Renal cortex interstitium (tissue), 11 donors: ENCODE results near the gene VEGFA. TPM values are rescaled to one million over a fixed set of nuclear protein-coding genes. Genes with fewer than 3 reads are reported as not detected.

Experiments
- DNase-seq, 11 donors: peaks; one replicate each; pipeline ENCODE4 v3.0.0-alpha.2; 2013; ENCODE audit warnings: low read depth in 9 of 11, low spot score in 4 of 11; ENCODE audit errors: extremely low read depth in 1 of 11
- polyA plus RNA-seq, 3 donors: library from polyadenylated mRNA; unstranded; fragments of 120-200 nt; gene quantifications; one replicate each; pipeline ENCODE4 v1.2.1, GENCODE V29; 2013; ENCODE audit not compliant: insufficient read length in 3 of 3

VEGFA gene
- polyA plus RNA-seq, 3 donors: 293 to 424 (median 310) TPM

DNA sequence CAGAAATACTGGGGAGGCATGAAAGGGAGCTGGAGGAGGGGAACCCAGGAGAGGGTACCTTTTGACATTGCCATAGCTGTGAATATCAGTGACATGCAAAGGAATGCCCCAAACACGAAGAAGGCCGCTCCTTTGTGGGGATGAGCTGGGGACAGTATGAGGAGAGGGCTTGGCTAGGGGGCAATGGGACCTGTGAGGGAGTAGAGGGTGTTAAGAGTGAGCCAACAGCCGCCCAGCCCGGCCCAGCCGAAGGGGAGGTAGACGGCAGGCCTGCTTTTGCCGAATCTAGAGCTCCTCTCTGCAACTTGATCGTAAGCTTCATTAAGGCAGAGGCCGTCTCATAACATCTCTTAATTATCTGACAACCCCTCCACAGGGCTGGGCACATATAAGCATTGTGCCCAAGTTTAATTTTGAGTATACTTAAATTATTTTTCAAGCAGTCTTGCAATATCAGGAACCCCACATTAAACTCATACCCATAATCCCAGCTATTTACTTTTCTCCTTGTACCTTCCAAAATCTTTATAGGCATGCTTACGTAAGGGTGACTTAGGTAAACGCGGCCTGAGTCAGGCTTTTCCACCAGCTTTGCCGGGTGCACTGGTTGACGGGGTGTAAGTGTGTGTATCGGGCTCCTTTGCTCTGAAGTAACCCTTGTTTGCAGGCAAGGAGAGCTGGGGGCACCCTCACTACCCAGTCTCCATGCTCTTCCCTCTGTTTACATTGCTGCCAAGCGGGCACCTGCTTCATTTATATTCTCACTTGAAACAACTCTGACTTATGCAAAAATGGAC is 24.9 kb upstream of the VEGFA start:
- no peak for DNase-seq

DNA sequence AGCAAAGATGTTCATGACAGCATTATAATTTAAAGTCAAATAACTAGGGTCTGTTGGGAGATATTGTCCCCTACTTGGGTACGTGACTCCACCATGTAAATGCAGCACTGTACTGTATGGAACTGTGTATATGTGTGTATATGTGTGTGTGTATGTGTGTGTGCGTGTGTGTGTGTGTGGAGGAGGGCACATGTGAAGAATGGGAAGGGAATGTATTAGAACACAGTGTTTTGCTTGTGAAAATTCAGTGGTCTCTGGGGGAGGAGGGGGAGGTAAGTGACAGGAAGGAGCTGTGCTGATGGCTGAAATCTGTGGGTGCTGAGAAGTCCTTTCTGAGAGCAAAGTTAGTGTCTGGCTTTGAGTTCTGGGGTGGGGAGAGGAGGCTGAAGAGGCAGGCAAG is 23.9 kb upstream of the VEGFA start:
- no peak for DNase-seq

DNA sequence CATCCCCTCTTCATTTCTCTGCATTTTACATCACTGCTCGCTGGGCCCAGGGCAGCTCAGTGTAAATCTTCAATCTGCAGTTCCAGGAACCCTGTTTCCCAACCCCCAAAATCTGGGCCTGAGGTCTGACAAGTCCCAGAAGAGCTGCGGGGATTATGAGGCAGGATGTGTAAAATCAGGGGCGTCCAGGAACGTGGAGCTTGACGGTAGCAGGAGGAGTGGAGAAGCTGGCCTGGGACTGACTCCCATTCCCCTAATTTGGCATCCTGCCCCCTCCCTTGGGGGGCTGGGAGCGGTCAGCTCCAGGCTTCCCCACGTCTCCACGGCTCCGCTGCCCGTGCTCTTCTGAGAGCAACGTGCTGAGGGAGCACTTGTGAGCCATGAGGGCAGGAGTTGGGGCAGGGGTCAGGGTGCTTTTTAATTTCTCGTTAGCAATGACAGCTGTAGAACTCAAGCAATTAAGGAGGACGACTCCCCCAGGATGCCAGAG is 23.4 kb upstream of the VEGFA start:
- DNase-seq: peak in 3 of 11 donors; percentile 49 to 79 (median 56)

DNA sequence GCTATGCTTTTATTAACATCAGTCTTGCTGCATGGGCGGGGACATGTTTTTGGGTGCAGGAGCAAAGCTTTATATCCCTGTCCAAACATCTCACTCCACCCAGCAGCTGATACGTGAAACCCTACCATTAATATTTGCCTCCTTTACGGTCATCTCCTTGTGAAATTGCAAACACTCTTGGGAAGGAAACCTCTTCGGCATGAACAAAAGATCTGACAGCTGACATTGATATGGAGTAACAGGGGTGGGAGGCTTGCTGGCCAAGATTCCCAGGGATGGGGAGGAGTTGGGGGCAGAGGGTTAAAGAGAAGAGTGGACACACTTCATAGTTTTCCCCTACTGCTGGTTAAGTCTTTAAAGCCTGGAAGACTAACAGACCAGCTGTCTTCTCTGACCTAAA is 22.2 kb upstream of the VEGFA start:
- DNase-seq: no peak

DNA sequence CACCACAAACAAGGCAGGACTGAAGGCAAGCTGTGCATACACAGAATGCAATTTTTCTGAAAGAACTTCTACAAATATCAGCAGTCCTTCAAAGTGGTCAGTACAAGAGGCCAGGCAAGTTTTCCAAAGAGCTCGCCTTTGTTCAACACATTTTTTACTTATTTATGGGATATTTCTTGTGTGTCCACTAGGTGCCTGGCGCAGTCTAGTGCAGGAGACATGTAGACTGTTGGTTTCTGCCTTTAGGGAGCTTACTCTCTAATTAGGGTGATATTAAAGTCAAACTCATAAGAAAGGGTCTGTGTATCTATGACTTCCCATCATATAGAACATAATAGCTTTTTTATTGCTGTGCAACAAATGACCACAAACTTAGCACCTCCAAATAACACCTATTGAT is 21.2 kb upstream of the VEGFA start:
- no peak for DNase-seq

DNA sequence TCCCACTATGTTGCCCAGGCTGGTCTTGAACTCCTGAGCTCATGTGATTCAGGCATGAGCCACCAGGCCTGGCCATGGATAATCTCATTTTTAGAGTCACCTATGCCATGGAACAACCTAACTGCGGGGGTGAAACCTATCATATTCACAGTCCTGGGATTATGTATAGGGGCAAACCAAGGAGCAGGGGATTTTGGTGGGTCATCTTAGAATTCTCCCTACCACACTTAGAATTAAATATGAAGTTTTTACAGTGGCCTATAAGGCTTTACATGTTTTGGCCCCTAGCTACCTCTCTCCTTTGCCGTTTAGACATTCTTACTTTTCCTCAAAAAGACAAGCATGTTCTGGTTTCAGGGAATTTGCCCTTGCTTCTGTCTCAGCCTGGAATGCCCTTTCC is 20.6 kb upstream of the VEGFA start:
- DNase-seq: no peak

DNA sequence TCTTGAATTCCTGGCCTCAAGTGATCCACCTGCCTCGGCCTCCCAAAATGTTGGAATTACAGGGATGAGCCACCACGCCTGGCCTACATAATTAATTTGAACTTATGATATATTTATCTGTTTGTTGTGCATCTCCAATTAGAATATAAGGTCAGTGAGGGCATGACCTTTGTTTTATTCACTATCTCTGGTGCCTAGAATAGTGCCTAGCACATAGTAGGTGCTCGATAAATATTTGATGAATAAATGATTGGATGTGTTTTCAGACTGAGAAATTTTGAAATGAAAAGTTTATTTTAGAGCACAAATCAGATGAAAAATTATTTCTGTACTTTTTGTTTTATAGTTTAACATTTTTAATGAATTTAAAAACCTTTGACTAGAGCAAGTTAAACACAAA is 19.4 kb upstream of the VEGFA start:
- DNase-seq: no peak

DNA sequence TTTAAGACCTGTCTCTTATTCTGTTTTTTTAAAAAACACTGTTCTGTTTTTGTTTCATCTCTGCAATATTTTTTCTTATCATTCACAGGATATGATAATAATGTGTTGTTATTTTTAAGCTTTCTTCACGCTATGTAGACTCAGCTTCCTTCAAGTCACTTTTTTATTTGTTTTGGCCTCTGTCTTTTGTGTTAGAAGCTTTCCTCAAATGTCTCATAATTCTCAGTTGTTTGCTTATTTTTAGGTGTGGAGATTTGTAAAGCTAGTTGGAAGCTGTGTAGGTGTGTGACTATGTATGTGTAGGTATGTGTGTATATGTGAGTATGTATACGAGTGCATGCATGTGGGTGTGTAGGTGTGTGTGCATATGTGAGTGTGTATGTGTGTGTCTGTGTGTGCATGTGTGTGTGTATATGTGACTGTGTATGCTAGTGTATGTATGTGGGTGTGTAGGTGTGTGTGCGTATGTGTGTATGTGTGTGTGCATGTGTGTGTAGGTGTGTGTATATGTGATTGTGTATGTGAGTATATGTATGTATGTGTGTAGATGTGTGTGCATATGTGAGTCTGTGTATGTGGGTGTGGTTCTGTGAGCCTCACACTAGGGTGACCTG is 16.3 kb upstream of the VEGFA start:
- DNase-seq: no peak

DNA sequence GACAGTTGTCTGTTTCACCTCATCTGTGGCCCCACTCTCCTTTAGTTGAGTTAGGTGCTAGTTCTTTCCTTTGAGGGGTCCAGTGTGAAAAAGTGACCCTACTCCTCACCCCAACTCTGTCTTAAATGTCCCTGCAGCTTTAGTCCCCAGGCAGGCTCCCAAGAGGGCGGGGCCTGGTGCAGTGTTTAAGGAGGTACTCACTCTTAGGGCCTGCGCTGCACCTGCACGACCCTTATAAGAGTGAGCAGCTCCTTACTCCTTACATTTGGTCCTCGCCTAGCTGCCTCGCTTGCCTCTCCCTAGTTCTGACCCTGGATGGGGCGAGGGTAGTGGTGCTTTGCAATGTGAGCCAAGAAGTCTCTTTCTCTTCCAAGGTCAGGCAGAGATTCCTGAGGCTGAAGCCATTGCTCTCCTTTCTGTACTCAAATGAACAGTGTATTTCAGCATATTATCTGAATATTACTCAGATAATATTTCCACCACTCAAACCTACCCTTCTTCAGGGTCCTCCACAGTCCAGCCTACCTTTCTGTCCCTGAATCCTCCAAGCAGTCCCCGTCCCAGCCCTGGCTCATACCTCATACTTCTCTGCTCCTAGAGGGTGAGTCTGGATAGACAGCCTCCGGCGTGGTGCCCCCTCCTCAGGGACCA is 11.9 kb upstream of the VEGFA start:
- DNase-seq: no peak

DNA sequence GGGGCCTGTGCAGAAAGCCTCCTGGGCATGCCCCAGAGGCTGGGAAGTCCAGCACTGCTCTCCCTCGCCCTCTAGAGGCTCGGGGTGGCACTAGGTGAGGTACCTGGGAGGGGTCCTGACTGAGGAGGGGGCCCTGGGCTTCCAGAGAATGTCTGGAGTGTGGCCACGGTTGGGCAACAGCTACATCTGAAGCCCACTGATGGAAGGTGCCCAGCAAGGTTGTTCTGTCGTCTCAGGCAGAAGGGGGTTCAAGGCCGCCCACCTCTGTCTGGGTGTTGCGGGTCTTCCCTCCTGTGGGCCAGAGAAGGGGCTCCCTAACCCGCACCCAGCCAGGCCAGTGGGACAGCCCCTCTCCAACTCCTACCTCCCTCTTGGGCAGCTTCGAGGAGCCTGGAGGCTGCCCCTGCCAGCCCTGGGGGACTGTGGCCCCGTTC is 11.4 kb upstream of the VEGFA start:
- no peak for DNase-seq

DNA sequence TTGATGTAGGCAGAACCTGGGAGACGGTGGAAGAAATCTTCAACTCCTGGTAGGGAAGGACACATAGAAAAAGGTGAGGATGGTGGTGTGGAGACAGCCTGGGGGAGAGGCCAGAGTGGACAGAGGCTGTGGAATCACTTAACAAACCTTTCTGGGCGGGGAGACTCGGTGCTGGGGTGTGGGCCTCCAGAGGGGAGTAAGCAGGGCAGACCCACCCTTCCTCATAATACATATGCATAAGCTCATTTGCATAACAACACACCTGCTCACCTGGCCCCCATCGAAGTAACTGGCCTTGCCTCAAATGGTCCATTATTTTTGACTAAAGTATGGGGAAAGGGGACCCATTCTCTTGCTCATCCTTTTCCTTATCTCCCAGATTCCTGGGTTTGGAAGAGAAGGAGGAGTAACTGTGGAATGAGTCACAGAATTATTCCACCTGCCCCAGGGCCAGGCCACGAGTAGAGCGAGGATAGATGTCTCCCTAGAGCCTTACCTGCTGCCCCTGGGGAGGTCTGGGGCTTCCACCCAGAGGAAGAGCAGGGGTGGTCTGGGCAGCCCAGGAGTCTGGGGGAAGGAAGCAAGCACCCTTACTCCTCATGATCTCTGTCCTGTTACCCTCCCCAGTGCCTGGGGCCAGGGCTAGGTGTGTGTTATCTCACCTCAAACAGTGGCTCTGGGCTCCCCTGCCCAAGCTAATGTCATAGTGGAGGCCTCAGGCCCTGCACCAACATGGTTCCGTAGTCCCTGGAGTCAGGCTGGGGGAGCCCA is 10.7 kb upstream of the VEGFA start:
- no peak for DNase-seq

DNA sequence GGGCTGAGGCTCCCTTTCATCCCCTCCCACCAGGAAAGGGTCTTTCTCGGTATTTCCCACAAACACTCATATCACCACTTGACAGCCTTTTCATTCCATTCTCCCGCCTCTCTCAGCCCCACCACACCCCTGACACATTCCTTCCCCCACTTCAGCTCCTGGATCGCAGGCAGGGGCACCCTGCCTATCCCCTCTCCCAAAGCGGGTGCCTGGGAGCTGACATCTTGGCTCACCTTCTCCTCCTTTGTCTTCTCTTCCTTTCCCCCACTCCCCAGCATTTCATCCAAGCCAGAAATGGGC is 10.2 kb upstream of the VEGFA start:
- no peak for DNase-seq

DNA sequence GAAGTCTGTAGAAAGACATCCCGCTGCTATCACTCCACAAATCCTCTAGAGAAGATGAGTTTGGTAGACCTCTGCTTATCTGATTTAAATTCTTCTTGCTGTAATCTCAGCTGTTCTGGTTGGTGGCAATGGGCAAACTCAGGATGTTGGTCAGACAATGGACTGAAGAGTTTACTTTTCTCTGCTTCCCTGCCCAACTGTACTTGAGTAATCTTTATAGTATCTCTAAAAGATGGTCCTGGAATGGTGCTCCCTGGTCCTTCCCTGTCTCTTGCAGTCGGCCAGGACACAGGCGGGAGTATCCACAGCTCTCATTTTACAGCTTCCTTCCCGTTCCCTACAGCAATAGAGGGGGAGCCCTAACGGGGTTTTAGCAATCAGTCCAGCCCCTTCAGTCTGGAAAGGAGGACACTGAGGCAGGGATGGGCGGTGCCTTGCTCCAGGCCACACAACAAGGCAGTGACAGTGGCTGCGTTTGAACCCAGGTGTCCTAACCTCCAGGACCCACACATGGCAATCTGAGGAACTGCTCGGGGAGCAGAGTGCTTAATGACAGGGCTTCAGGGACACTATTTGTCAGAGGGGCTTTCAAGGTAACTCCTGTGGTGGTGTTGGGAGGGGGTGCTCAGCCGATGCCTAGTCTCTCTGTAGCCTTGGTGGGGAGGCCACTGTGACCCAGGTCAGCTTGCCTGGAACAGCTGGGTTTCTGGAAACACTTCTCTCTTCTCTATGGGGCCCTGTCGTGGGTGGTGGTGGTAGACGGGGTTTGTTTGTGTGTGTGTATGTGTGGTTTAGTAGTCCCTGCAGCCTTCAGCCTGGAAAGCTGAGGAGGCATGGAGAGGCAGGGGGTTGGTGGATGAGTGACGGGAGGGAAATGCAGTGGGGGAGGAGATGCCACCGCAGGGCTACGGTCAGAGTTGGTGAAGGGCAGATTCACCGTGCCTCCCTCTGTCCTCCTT is 9.5 kb upstream of the VEGFA start:
- DNase-seq: no peak

DNA sequence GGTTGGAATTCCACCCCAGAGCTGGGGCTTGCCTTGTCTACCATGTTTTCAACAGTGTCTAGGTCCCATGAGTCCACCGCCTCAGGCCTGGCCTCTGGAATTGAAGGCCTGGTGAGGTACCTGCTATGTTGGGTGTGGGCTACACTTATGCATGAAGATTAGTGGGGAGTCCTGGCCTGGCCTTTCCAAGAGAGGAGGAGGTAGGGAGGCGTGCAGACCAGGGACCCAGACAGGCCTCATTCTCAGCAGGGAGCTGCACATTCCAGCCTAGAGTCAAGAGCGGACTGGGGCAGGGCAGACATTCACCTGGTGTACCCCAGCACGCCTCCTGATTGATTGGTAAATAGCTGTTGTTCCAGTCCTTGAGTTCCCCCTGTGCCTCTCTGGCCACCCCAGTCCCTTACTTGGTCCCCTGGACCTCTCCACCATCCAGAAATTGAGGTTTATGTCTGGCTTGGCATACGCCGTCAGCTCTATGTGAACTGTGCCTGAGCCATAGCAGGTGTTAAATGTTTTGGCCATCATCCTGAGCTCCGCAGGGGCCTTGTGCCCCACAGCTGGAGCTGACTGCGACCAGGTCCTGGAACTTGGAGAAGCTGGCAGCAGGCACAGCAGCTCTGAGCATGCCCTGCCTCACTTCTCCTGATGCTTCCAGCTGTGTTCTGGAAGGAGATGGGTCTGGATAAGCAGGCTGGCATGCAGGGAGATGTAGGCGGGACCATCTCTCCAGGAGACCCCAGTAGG is 8.2 kb upstream of the VEGFA start:
- DNase-seq: no peak

DNA sequence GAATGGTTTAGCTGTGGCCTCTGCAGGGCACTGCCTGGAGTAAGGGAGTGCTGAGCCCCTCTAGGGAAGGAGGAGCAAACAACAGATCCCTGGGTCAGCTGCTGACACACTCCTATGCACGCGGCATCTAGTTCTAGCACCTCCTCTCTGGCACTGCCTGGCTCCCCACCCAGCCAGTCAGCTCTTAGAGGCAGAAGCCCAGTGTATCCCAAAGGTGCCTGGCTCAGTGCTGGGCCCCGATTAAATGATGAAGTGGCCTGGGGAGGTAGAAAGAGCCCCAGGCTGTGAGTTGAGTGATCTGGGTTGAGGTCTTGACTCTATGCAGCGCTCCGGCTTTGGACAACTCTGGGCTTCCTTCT is 7.6 kb upstream of the VEGFA start:
- no peak for DNase-seq

DNA sequence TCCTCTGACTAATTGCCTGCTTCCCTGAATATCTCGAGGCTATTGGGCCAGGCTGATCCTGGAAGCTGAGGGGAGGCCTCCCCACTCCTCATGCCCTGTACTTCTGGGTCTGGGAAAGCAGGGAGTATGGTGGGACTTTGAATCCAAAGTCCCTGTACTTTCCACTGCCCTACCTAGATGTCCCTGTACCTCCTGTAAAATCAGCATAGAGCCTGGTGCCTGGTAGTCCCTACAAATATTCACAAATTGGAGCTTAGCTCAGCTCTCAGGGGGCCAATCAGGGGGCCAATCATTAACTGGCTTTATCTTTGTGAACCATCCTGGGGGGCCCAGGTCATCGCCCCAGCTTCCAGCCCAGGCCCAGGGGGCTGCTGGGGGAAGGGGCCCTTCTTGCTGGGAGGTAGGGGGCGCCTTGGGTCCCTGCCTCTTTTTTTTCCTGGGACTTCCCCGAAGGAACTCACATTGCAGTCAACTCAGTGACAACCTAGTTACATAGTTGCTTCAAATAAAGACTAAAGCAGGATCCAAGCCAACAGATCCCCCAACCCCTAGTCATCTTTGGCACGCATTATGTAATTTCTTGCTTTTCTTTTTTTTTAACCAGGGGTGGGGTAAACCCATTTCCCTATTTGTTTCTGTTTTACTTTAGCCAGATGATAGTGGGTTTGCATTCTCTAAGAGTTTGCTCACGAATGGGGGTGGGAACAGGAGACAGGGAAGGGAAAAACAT is 6.9 kb upstream of the VEGFA start:
- DNase-seq: no peak

DNA sequence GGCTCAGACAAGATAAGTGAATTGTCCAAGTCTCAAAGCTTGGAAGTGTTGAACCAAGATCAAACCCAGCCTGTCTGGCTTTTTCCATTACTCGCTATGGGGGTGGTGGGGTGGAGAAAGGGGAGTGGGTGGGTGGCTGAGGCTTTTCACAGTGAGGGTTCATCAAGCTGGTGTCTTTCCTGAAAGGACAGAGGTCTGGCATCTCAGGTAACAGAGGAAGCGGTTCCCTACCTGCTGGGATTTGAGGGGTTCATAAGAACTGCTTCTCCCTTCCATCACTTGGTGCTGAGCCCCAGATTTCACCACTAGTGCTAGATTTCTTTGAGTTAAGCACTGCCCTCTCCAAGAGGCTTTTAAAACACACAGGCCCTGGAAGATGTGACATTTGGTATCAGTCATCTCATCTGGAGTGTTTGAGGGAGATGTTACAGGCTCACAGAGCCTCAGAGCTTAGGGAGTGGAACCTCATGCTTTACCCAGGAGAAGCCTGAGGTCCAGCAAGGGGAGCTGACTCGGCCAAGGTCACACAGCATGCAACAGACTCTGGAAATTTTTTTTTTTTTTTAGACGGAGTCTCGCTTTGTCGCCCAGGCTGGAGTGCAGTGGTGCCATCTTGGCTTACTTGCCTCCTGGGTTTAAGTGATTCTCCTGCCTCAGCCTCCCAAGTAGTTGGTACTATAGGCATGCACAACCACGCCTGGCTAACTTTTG is 6.0 kb upstream of the VEGFA start:
- DNase-seq: no peak
